Lower lobe of right lung (tissue), 2 donors: ENCODE results near the gene MIDN. TPM values are rescaled to one million over a fixed set of nuclear protein-coding genes. Genes with fewer than 3 reads are reported as not detected.
"Not testable (repeated sequence)": the region's sequence is repeated elsewhere in the genome, so short reads cannot be mapped to it uniquely, and the experiment has no call there.

ENCODE experiments used
- ATAC-seq, 2 donors: fragments of 200-7000 bp; cut with Tn5 transposase; one replicate each; pipeline ENCODE4 v1.9.1; 2020 to 2022; ENCODE audit warnings: mild to moderate bottlenecking in 2 of 2, moderate library complexity in 2 of 2
- DNase-seq: peaks from one replicate; pipeline ENCODE4 v3.0.0-alpha.2; 2020
- H3K27ac ChIP-seq: fragments of 200-600 bp; one replicate; pipeline ENCODE4 v1.8.0; 2022
- H3K27me3 ChIP-seq: fragments of 200-600 bp; one replicate; pipeline ENCODE4 v1.8.0; 2022; ENCODE audit warnings: low read depth
- H3K36me3 ChIP-seq: fragments of 200-600 bp; one replicate; pipeline ENCODE4 v1.8.0; 2022; ENCODE audit warnings: mild to moderate bottlenecking
- H3K4me1 ChIP-seq: fragments of 200-600 bp; one replicate; pipeline ENCODE4 v1.8.0; 2022
- H3K4me3 ChIP-seq: fragments of 200-600 bp; one replicate; pipeline ENCODE4 v1.8.0; 2022; ENCODE audit warnings: mild to moderate bottlenecking
- H3K9me3 ChIP-seq: fragments of 200-600 bp; one replicate; pipeline ENCODE4 v1.8.0; 2022
- intact Hi-C: fragments of 100-400 bp; cut with DNase I; formaldehyde crosslinking; loops from one replicate; pipeline ENCODE4 v1.11.0; 2022
- total RNA-seq: library from RNA; stranded (reverse); fragmentation: NEBNext Ultra II Directional; extraction: Animal tissue kit (Norgen Biotek cat#: 25700); gene quantifications from one replicate; pipeline ENCODE4 v1.2.1, GENCODE V29; 2021
- TF ChIP-seq, protein P1 (sequence below): fragments of 200-600 bp; IDR thresholded peaks from one replicate; pipeline ENCODE4 v1.8.0; 2022; ENCODE audit warnings: antibody characterized with exemption, mild to moderate bottlenecking
- donor health status: DM: no; HTN: yes; CAD: no; lungs with severe emphysema.

Gene MIDN
- total RNA-seq, 1 donor from 2014 or later: 76.3 TPM

- peaks cover 10% of the 10 kb centered on the region for H3K36me3 ChIP-seq
- H3K27ac ChIP-seq: peak overlapping the region; percentile 71
- DNase-seq (peak; percentile 71), ATAC-seq (peak; percentile 11 to 16)
- peak overlapping the region; percentile 80 for H3K4me3 ChIP-seq
- no peaks in the 10 kb centered on the region for H3K9me3 ChIP-seq
- peaks cover 71% of the 10 kb centered on the region for H3K4me1 ChIP-seq
- no peaks in the 10 kb centered on the region for H3K27me3 ChIP-seq
- TF ChIP-seq, protein P1, sequence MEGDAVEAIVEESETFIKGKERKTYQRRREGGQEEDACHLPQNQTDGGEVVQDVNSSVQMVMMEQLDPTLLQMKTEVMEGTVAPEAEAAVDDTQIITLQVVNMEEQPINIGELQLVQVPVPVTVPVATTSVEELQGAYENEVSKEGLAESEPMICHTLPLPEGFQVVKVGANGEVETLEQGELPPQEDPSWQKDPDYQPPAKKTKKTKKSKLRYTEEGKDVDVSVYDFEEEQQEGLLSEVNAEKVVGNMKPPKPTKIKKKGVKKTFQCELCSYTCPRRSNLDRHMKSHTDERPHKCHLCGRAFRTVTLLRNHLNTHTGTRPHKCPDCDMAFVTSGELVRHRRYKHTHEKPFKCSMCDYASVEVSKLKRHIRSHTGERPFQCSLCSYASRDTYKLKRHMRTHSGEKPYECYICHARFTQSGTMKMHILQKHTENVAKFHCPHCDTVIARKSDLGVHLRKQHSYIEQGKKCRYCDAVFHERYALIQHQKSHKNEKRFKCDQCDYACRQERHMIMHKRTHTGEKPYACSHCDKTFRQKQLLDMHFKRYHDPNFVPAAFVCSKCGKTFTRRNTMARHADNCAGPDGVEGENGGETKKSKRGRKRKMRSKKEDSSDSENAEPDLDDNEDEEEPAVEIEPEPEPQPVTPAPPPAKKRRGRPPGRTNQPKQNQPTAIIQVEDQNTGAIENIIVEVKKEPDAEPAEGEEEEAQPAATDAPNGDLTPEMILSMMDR: no peak
- intact Hi-C loops: no loop called here
These were observed 41.4 kb upstream of the MIDN start for GRCh38 chr19:1206864-1207450.

- H3K27ac ChIP-seq, ATAC-seq, H3K9me3 ChIP-seq, intact Hi-C loops, H3K4me3 ChIP-seq, DNase-seq, H3K27me3 ChIP-seq: not testable (repeated sequence)
- Histone ChIP-seq H3K4me1 (peaks cover 84% of the 10 kb centered on the region), H3K36me3 (peaks cover 14% of the 10 kb centered on the region)
These were observed 39.6 kb upstream of the MIDN start for GRCh38 chr19:1208830-1209229.

DNA sequence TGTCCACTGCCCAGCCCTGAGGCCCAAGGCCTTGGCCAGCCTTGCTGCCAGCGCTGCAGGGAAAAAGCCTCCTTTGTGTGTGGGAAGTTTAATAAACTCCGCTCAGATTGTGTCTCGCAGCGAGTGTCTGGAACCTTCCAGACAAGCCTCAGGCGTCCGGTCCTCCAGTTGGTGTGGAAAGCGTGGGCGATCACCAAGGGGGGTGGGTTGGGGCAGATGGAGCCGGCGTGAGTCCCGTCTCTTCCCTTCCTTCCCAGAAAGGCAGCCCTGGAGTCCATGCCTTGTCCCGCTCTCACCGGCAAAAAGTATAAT is 38.2 kb upstream of the MIDN start:
- intact Hi-C loops: no loop called here
- Histone ChIP-seq H3K27ac (no peak overlapping the region), H3K4me3 (no peak overlapping the region)

GRCh38 chr19:1211494-1212234 is 36.7 kb upstream of the MIDN start:
- intact Hi-C loops: no loop called here
- no peak overlapping the region for H3K27ac ChIP-seq
- no peaks in the 10 kb centered on the region for H3K9me3 ChIP-seq
- H3K36me3 ChIP-seq: peaks cover 14% of the 10 kb centered on the region
- ATAC-seq: no peak
- H3K27me3 ChIP-seq: no peaks in the 10 kb centered on the region
- no peak overlapping the region for H3K4me3 ChIP-seq
- TF ChIP-seq, protein P1: no peak
- peaks cover 91% of the 10 kb centered on the region for H3K4me1 ChIP-seq
- DNase-seq: no peak

More for the DNA sequence above, 38.2 kb upstream of the MIDN start:
- ATAC-seq (no peak), DNase-seq (no peak)
- Histone ChIP-seq H3K9me3 (no peaks in the 10 kb centered on the region), H3K27me3 (no peaks in the 10 kb centered on the region), H3K36me3 (peaks cover 14% of the 10 kb centered on the region), H3K4me1 (peaks cover 84% of the 10 kb centered on the region)
- TF ChIP-seq, protein P1: no peak

DNA sequence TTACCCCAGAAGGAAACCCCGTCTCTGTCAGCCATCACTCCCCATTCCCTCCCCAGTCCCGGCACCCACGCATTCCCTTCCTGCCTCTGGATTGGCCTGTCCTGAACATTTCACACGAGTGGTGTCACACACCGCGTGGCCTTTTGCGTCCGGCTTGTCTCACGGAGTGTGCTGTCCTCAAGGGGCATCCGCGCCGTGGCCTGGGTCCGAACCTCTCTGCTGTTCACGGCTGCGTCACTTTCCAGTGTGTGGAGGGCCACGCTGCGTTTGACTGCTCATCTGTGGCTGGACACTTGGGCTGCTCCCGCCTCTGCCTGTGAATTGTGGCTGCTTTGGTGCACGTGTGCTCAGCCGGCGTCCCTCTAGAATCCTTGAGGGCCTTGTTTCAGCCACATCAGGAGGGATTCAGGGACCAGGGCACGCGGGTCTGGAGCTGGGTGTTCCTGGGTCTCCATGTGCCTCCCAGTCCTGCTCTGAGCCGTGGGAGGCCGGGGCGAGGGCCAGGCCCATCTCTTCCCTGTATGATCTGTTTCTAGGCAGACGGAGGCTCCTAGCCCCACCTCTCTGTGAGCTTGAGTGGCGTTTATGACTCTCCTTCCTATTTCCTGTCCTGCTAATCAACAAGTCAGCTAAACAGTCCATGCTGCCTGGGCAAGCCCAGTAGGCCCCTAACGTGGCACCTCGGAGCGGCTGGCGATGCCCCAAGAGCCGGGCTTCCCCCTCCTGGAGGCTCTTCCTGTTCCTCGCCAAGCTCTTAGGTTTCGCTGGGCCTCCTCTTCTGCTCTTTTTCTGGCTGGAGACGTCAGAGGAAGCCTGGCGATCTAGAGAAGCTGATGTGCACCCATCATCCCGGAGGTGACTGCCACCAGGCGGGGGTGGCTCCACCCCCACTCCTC is 34.7 kb upstream of the MIDN start:
- H3K4me3 ChIP-seq: peak overlapping the region; percentile 21
- peak overlapping the region; percentile 83 for H3K27ac ChIP-seq
- DNase-seq (peak; percentile 84), ATAC-seq (peak; percentile 69 to 82)
- peaks cover 78% of the 10 kb centered on the region for H3K4me1 ChIP-seq
- intact Hi-C loops: no loop called here
- H3K9me3 ChIP-seq: no peaks in the 10 kb centered on the region
- peaks cover 14% of the 10 kb centered on the region for H3K36me3 ChIP-seq
- TF ChIP-seq, protein P1: no peak
- no peaks in the 10 kb centered on the region for H3K27me3 ChIP-seq
